SK-N-SH treated with all-trans-retinoic acid at 6 μM for 48 hours (cell line): ENCODE results near the gene CES3.

Source experiments
- GLIS3 ChIP-seq: fragments of 250-450 bp; sonication (Bioruptor Pico); IDR thresholded peaks from 2 replicates; pipeline ENCODE4 v1.5.0; 2020; ENCODE audit warnings: mild to moderate bottlenecking, moderate library complexity
- PPARA ChIP-seq: fragments of 250-450 bp; sonication (Bioruptor Pico); IDR thresholded peaks from 2 replicates; pipeline ENCODE4 v1.5.0; 2020; ENCODE audit warnings: mild to moderate bottlenecking, borderline replicate concordance
- ZFP3 ChIP-seq: fragments of 250-450 bp; sonication (Bioruptor Pico); IDR thresholded peaks from 2 replicates; pipeline ENCODE4 v1.5.0; 2020; ENCODE audit warnings: mild to moderate bottlenecking, moderate library complexity
- ZFP30 ChIP-seq: fragments of 450-650 bp; formaldehyde crosslinking; IDR thresholded peaks from 2 replicates; pipeline ENCODE4 v1.5.0; 2022; ENCODE audit warnings: mild to moderate bottlenecking, moderate library complexity

DNA sequence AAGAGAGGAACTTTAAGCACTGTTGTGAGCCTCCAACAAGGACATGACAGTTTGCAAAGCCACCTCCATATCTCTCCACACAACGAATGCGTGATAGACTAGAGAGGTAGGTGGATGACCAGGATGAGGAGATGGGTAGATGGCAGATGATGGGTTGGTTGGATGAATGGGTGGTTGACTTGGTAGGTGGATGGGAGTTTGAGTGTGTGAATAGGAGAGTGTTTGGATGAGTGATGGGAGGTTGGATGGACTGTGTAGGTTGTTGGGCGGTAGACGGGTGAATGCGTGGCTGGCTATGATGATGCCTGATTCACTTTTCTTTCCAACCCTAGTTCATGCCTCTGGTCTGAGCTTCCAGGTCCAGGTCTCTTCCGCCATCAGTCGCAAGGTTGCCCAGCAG lies 46.5 kb upstream of the CES3 start:
- TF ChIP-seq PPARA (no peak), GLIS3 (CRISPR knock-in tag) (no peak), ZFP30 (CRISPR knock-in tag) (no peak), ZFP3 (CRISPR knock-in tag) (no peak)
